HS-5 (cell line): ENCODE measurements around the gene PRDM2.
"Not testable (repeated sequence)": the region's sequence is repeated elsewhere in the genome, so short reads cannot be mapped to it uniquely, and the experiment has no call there.

Experiments
- DNase-seq: peaks from one replicate; pipeline ENCODE4 v3.0.0-alpha.2; 2012; ENCODE audit warnings: low read depth

PRDM2 gene, protein sequence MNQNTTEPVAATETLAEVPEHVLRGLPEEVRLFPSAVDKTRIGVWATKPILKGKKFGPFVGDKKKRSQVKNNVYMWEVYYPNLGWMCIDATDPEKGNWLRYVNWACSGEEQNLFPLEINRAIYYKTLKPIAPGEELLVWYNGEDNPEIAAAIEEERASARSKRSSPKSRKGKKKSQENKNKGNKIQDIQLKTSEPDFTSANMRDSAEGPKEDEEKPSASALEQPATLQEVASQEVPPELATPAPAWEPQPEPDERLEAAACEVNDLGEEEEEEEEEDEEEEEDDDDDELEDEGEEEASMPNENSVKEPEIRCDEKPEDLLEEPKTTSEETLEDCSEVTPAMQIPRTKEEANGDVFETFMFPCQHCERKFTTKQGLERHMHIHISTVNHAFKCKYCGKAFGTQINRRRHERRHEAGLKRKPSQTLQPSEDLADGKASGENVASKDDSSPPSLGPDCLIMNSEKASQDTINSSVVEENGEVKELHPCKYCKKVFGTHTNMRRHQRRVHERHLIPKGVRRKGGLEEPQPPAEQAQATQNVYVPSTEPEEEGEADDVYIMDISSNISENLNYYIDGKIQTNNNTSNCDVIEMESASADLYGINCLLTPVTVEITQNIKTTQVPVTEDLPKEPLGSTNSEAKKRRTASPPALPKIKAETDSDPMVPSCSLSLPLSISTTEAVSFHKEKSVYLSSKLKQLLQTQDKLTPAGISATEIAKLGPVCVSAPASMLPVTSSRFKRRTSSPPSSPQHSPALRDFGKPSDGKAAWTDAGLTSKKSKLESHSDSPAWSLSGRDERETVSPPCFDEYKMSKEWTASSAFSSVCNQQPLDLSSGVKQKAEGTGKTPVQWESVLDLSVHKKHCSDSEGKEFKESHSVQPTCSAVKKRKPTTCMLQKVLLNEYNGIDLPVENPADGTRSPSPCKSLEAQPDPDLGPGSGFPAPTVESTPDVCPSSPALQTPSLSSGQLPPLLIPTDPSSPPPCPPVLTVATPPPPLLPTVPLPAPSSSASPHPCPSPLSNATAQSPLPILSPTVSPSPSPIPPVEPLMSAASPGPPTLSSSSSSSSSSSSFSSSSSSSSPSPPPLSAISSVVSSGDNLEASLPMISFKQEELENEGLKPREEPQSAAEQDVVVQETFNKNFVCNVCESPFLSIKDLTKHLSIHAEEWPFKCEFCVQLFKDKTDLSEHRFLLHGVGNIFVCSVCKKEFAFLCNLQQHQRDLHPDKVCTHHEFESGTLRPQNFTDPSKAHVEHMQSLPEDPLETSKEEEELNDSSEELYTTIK (N-terminal part only)

GRCh38 chr1:13699936-13700520, at the start of gene PRDM2:
PRDM2 (plus strand) TSS chr1:13700188; CDS start chr1:13715606, 15,418 bp downstream.
- no peak for DNase-seq

GRCh38 chr1:13651279-13651678, 48.7 kb upstream of the PRDM2 start:
- no peak for DNase-seq

- DNase-seq: no peak
Observed at GRCh38 chr1:13652238-13652637, 47.8 kb upstream of the PRDM2 start.

- no peak for DNase-seq
Observed at GRCh38 chr1:13661539-13661938, 38.4 kb upstream of the PRDM2 start.

DNA sequence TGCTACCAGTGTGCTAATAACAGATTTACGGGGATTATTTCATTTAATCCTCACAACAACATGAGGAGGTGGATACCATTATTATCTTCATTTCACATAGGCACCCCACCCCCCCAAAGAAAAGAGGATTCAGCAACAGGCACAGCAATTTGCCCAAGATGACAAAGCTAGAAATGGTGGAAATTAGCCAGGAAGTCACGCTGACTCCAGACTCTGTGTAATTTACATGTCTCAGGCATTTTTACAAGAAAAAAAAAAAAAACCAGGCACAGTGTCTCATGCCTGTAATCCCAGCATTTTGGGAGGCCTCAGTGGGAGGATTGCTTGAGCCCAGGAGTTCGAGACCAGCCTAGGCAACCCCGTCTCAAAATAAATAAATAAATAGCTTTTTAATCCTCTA, 37.5 kb upstream of the PRDM2 start:
- DNase-seq: no peak

GRCh38 chr1:13663969-13664368, 36.0 kb upstream of the PRDM2 start:
- DNase-seq: no peak

GRCh38 chr1:13664451-13664850, 35.5 kb upstream of the PRDM2 start:
- DNase-seq: no peak

DNA sequence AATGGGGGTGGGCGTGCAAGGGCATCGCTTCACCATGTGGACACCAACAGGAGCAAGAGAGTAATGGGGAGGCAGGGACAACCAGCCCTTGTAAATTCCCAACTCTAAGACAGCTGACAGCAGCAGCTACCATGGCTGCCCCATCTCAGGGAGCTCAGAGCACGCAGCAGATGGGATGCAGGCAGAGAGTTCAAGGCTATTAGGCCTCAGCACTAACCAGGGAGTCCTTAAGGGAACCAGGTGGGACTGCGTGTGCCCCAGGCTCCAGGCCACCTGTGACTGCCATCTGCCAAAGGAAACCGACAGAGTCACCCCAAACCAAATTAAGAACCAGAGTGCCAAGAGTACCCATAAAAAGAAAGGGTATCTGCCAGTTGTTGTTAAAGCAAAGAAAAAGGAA, 33.7 kb upstream of the PRDM2 start:
- no peak for DNase-seq

GRCh38 chr1:13667691-13668090, 32.3 kb upstream of the PRDM2 start:
- no peak for DNase-seq

- no peak for DNase-seq
Observed at GRCh38 chr1:13674377-13674776, 25.6 kb upstream of the PRDM2 start.

DNA sequence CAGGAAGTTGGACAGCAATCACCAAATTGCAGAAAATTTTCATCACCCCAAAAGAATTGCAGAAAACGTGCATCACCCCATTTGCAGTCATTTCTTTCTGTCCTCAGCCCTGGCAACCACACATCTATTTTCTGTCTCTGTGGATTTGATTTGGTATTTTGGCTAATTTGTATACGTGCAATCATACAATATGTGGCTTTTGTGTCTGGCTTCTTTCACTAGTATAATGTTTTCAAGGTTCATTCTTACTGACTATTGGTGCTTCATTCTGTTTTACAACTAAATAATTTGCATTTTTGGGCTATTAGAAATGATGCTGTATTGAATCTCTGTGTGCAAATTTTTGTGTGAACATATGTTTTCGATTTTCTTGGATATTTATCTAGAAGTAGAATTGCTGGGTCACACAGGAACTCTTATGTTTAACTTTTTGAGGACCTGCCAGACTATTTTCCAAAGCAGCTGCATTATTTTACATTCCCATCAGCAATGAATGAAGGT, 24.8 kb upstream of the PRDM2 start:
- DNase-seq: no peak

- no peak for DNase-seq
Observed at GRCh38 chr1:13677896-13678295, 22.1 kb upstream of the PRDM2 start.

GRCh38 chr1:13679651-13680050, 20.3 kb upstream of the PRDM2 start:
- DNase-seq: no peak

DNA sequence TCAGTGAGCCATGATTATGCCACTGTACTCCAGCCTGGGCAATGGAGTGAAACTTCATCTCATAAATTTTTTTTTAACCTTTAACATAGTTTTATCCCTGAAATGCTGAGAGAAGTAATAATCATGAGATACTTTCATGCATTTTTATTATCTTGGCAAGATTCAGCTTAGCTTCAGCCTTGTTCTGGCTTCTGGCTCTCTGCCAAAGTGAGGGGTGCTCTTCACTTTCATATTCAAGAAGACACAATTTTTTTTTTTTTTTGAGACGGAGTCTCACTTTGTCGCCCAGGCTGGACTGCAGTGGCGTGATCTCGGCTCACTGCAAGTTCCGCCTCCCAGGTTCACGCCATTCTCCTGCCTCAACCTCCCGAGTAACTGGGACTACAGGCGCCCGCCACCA, 19.4 kb upstream of the PRDM2 start:
- not testable (repeated sequence) for DNase-seq

DNA sequence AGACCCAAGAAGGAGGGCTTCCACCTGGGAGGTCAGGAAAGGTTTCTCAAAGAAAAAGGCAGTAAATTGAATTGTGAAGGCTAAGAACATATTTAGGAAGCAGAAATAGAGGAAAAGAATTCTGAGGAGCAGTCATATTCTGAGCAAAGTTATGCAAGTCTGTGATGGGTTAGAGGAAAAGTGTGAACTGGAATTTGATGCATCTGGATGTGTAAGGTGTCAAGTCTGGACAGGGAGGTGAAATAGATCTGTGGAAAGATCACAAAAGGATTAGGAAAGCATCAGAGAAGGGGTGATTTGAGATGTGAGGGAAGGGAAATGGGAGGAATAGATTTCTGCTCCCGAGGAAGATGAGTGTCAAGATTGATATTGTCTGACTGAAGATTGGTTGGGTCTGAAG, 18.1 kb upstream of the PRDM2 start:
- DNase-seq: no peak

DNA sequence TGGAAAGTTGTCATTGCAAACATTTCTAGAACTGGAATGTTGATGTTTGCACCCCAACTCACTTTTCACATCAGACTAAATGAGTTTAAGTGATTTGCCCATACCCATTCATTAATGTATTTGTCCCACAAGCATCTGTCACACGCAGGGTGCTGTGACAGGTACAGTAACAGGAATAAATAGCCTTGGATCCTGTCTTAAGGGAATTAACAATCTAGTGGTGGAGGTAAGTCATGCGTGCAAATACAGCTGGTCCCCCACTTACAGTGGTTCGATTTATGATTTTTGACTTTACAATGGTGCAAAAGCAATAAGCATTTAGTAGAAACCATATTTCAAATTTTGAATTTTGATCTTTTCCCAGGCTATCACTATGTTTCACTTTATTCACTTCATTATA, 17.5 kb upstream of the PRDM2 start:
- DNase-seq: no peak

DNA sequence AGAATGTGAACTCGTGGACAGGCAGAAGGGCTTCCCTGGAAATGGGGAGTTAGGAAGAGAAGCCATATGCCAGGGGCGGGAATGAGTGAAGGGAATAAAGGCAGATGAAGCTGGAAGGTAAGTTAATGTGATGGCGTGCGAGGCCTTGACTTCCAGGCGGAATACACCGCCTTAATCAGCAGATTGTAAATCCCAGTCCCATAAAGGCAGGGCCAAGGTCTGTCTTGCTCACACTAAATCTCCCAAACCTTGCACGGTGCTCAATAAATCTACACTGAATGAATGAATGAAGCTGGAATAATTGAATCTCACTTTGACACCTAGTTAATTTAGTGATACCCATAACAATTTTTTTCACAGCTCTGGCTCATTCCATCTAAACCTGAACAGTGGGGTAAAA, 16.8 kb upstream of the PRDM2 start:
- DNase-seq: no peak

DNA sequence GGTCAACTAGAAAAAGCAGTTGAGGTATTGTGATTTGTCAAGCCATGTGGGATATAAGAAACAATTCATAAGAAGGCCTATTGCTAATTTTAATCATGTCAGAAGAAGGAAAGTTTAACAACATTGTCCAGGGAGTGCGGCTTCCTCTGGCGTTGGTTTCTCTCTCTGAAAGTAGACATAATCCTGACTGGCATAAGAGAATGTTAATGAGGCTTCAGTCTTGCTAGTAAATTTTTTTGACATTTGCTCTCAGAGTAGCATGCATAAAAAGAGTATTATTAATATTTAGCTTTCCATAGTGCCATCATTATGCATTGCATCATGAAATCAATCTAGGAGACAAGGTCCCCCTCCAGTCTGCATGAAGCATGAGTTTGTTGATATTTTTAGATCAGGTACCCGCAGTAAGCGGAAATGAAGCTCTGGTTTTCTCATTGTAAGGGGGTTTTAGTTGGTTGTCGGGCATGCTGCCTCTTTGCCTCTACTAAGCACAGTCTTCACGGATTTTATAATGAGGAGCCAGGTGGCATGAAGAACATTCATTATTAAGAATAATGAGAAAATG, 12.8 kb upstream of the PRDM2 start:
- DNase-seq: no peak

- DNase-seq: not testable (repeated sequence)
Observed at GRCh38 chr1:13693094-13693493, 6.9 kb upstream of the PRDM2 start.

GRCh38 chr1:13694886-13695684, 4.9 kb upstream of the PRDM2 start:
- DNase-seq: no peak

DNA sequence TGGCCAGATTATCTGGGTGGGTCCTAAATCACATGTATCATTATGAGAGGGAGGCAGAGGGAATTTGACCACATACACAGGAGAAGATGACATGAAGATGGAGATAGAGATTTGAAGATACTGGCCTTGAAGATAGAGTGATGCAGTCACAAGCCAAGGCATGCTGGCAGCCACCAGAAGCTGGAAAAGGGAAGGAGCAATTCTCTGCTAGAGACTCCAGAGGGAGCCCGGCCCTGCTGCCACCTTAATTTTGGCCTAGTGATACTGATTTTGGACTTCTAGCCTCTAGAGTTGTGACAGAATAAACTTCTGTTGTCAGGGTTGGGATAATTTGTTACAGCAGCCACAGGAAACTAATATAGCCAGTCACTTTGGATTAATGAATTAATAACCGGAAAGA, 2.2 kb upstream of the PRDM2 start:
- no peak for DNase-seq
